Measurements from ENCODE around the gene MTREX. TPM values are rescaled to one million over a fixed set of nuclear protein-coding genes. Genes with fewer than 3 reads are reported as not detected.
A peak's percentile ranks its signal among the peaks of the same experiment; 100 is the strongest.

The MTREX gene
- total and polyA plus RNA-seq, 7 donors: 11.3 to 76.7 (median 59.0) TPM

GRCh38 chr5:55418994-55419968, 111.5 kb downstream of the MTREX start:
- H3K9me3 ChIP-seq: no peaks in the 10 kb centered on the region
- H3K36me3 ChIP-seq: peaks cover 0 to 25% (median 12%) of the 10 kb centered on the region in 4 donors
- intact Hi-C loops (cut with DNase I): no loop called here
- no peak for DNase-seq
- peak overlapping the region in 3 of 4 donors; percentile 58 to 70 (median 65) for H3K27ac ChIP-seq
- H3K4me1 ChIP-seq: peaks cover 0 to 69% (median 47%) of the 10 kb centered on the region in 4 donors
- H3K4me3 ChIP-seq: no peak overlapping the region
- H3K27me3 ChIP-seq: no peaks in the 10 kb centered on the region
- TF ChIP-seq CTCF (IDR thresholded peaks at IDR 0.05) (no peak), POLR2A (IDR thresholded peaks at IDR 0.05) (no peak), POLR2AphosphoS5 (IDR thresholded peaks at IDR 0.05) (peak in 2 of 4 donors; percentile 7 to 22)

DNA sequence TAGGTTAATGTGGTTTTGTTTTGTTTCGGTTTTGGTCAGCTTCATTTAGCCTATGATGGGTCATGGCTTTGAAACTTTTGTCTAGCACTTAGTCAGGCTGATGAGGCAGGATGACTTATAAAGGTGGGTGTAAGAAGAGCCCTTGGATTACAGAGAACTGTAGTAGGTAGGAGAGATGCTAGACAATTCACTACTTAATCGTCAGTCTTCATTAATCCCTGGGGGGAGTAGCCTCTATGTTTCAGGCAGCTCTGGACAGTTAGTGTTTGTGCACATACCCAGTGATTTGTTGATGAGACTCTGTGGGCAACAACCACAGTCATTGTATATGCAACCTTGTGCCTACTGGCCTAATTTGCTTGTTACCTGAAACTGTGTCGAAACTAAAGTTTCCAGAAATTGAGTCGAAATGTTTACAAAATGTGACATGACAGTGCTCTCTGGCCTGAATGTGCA, 113.3 kb downstream of the MTREX start:
- WGBS, 2 donors: 83 to 89% methylated on average over 4 of the region's 4 CpGs
- Histone ChIP-seq H3K4me1 (peaks cover 0 to 63% (median 46%) of the 10 kb centered on the region in 4 donors), H3K36me3 (peaks cover 0 to 40% (median 21%) of the 10 kb centered on the region in 4 donors), H3K4me3 (no peak overlapping the region), H3K27me3 (no peaks in the 10 kb centered on the region), H3K9me3 (no peaks in the 10 kb centered on the region), H3K27ac (peak overlapping the region; percentile 2 to 70 (median 62))
- TF ChIP-seq EP300 (IDR thresholded peaks at IDR 0.05): no peak
- TF ChIP-seq POLR2A (IDR thresholded peaks at IDR 0.05): no peak
- TF ChIP-seq CTCF (IDR thresholded peaks at IDR 0.05): no peak
- TF ChIP-seq POLR2AphosphoS5 (IDR thresholded peaks at IDR 0.05): no peak
- DNase-seq: no peak
- intact Hi-C loops (cut with DNase I): loop anchor here (5.0 kb wide), 1 partner anchor 111 kb away; the partner anchor contains the start of gene PLPP1

DNA sequence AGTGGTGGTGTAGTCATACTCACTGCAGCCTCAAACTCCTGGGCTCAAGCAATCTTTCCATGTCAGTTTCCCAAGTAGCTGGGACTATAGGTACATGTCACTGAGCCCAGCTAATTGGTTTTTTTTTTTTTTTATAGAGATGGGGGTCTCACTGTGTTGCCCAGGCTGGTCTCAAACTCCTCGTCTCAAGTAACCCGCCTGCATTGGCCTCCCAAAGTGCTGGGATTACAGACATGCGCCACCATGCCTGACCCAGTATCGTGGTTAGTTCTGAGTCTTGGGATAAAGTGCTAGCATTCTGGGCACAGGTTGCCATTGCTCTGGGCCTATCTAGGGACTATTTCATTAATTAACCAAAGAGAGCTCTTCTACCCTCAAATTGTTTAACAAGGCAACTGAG, 118.7 kb downstream of the MTREX start:
- H3K4me1 ChIP-seq: peaks cover 0 to 62% (median 44%) of the 10 kb centered on the region in 4 donors
- intact Hi-C loops (cut with DNase I): no loop called here
- H3K4me3 ChIP-seq: no peak overlapping the region
- no peak for DNase-seq
- peak overlapping the region in 2 of 4 donors; percentile 38 to 47 for H3K27ac ChIP-seq
- H3K27me3 ChIP-seq: no peaks in the 10 kb centered on the region
- WGBS, 2 donors: 98% methylated on average over 4 of the region's 4 CpGs
- H3K9me3 ChIP-seq: no peaks in the 10 kb centered on the region
- no peak for TF ChIP-seq POLR2A (IDR thresholded peaks at IDR 0.05)
- no peak for TF ChIP-seq POLR2AphosphoS5 (IDR thresholded peaks at IDR 0.05)
- TF ChIP-seq CTCF (IDR thresholded peaks at IDR 0.05): no peak
- TF ChIP-seq EP300 (IDR thresholded peaks at IDR 0.05): no peak
- peaks cover 0 to 47% (median 21%) of the 10 kb centered on the region in 4 donors for H3K36me3 ChIP-seq

DNA sequence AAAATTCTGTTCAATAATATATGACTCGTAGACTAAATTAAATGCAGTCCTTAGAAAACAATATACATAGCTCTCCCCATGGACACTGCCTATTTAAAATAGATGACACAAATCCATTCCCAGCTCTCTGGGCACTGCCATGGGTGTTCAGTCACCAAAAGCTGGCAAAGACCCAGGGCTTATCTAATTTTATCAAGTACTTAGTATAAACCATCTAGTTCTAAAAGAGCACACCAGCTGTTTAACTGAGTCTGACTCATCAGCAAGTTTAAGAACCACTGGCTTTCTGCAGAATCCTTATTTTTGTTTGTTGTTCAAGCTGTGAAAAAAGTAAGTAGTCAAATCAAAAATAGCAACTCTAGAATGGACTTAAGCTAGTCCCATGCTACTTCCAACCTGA, 119.4 kb downstream of the MTREX start:
- Histone ChIP-seq H3K27ac (peak overlapping the region in 3 of 4 donors; percentile 38 to 47 (median 39)), H3K27me3 (no peaks in the 10 kb centered on the region), H3K9me3 (no peaks in the 10 kb centered on the region), H3K4me3 (no peak overlapping the region), H3K36me3 (peaks cover 0 to 47% (median 21%) of the 10 kb centered on the region in 4 donors), H3K4me1 (peaks cover 0 to 56% (median 38%) of the 10 kb centered on the region in 4 donors)
- intact Hi-C loops (cut with DNase I): no loop called here
- 90 to 94% methylated on average over 1 of the region's 1 CpG for WGBS, 2 donors
- no peak for DNase-seq
- TF ChIP-seq POLR2AphosphoS5 (IDR thresholded peaks at IDR 0.05): no peak

DNA sequence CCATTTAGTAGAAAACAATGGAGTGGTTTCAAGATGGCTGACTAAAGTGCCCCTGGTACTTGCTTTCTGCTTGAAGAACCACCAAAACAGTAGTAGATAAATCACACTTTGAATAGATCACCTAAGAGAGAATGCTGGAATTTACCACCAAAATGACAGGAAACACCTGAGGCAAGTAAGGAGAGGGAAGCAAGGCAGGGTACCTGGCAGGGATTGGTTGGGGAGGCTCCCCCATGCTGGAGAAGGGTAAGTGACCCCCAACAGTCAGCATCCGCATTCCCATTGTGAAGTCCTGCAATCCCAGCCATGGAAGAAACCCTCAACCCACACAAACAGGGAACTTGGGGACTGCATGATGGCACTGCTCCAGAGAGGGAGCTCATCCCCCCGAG, 121.4 kb downstream of the MTREX start:
- intact Hi-C loops (cut with DNase I): no loop called here
- peak overlapping the region in 3 of 4 donors; percentile 38 to 51 (median 47) for H3K27ac ChIP-seq

More for the DNA sequence above, 121.4 kb downstream of the MTREX start:
- peaks cover 0 to 48% (median 32%) of the 10 kb centered on the region in 4 donors for H3K4me1 ChIP-seq
- H3K36me3 ChIP-seq: peaks cover 0 to 36% (median 9%) of the 10 kb centered on the region in 4 donors
- H3K27me3 ChIP-seq: no peaks in the 10 kb centered on the region
- no peaks in the 10 kb centered on the region for H3K9me3 ChIP-seq
- 48 to 49% methylated on average over 2 of the region's 2 CpGs for WGBS, 2 donors
- H3K4me3 ChIP-seq: no peak overlapping the region
- no peak for TF ChIP-seq CTCF (IDR thresholded peaks at IDR 0.05)
- no peak for TF ChIP-seq POLR2A (IDR thresholded peaks at IDR 0.05)
- TF ChIP-seq EP300 (IDR thresholded peaks at IDR 0.05): no peak
- TF ChIP-seq POLR2AphosphoS5 (IDR thresholded peaks at IDR 0.05): no peak
- DNase-seq: no peak
